B cell (primary cell): ENCODE measurements around the gene BMP2K. TPM values are rescaled to one million over a fixed set of nuclear protein-coding genes. Genes with fewer than 3 reads are reported as not detected.

Experiments
- ATAC-seq: fragments of 200-7000 bp; cut with Tn5 transposase; one replicate; pipeline ENCODE4 v1.10.0; 2021; ENCODE audit warnings: low read depth, mild to moderate bottlenecking, moderate number of reproducible peaks, moderate library complexity
- CTCF ChIA-PET: fragments of 350-600 bp; sonication (Branson Sonifier 250); formaldehyde crosslinking; loops from one replicate; lab custom pipeline; 2021; ENCODE audit warnings: antibody characterized with exemption, inconsistent platforms; lab: Charles Lee
- POLR2A ChIA-PET: fragments of 350-600 bp; sonication (Branson Sonifier 250); formaldehyde crosslinking; loops from one replicate; lab custom pipeline; 2021; ENCODE audit warnings: antibody characterized with exemption; lab: Charles Lee
- DNase-seq: peaks from one replicate; pipeline ENCODE4 v3.0.0; 2013
- H2AFZ ChIP-seq: 2 replicates; pipeline ENCODE4 v1.6.1; 2012; ENCODE audit warnings: mild to moderate bottlenecking, low read depth, low read length; ENCODE audit not compliant: insufficient read depth, poor library complexity, severe bottlenecking
- H3K27ac ChIP-seq, 2 donors: 1 replicate in 1 of 2; 2 replicates in 1 of 2; pipeline ENCODE4 v1.5.1; 2012 to 2013; ENCODE audit warnings: low read length in 2 of 2, mild to moderate bottlenecking in 2 of 2, moderate library complexity in 1 of 2
- H3K27me3 ChIP-seq, 4 experiments: fragments of 200-600 bp in 1 of 4; sonication (generic) in 1 of 4; replicated peaks in 1 of 4; 1 replicate in 2 of 4; 2 replicates in 2 of 4; pipeline versions ENCODE4 v1.6.1 to v1.7.0; 2013 to 2016; ENCODE audit warnings: low read length in 3 of 4, mild to moderate bottlenecking in 2 of 4, mixed read lengths in 1 of 4, moderate library complexity in 1 of 4; ENCODE audit not compliant: insufficient read depth in 4 of 4, control insufficient read depth in 3 of 4; ENCODE audit errors: control extremely low read depth in 1 of 4
- H3K36me3 ChIP-seq, 2 experiments: replicated peaks in 1 of 2; 1 replicate in 1 of 2; 2 replicates in 1 of 2; pipeline versions ENCODE4 v1.6.1 to v1.7.1; 2013; ENCODE audit warnings: low read length in 1 of 2; ENCODE audit not compliant: insufficient read depth in 2 of 2, control insufficient read depth in 1 of 2; ENCODE audit errors: control extremely low read depth in 1 of 2, extremely low read depth in 1 of 2
- H3K4me1 ChIP-seq, 2 donors: fragments of 200-600 bp in 1 of 2; sonication (generic) in 1 of 2; 1 replicate in 1 of 2; 2 replicates in 1 of 2; pipeline versions ENCODE4 v1.5.1 to v1.6.1; 2013 to 2017; ENCODE audit warnings: low read length in 2 of 2; ENCODE audit not compliant: control insufficient read depth in 2 of 2, insufficient read depth in 2 of 2
- H3K4me2 ChIP-seq: replicated peaks from 2 replicates; pipeline ENCODE3; 2012; ENCODE audit warnings: mild to moderate bottlenecking, low read depth, low read length; ENCODE audit not compliant: poor library complexity, severe bottlenecking
- H3K4me3 ChIP-seq, 5 experiments: fragments of 200-600 bp in 1 of 5; sonication (generic) in 1 of 5; 1 replicate in 3 of 5; 2 replicates in 2 of 5; pipeline versions ENCODE4 v1.5.1 to v1.7.0; 2011 to 2016; ENCODE audit warnings: low read length in 4 of 5, mild to moderate bottlenecking in 4 of 5, low read depth in 2 of 5, control low read depth in 1 of 5, moderate library complexity in 1 of 5; ENCODE audit not compliant: insufficient read depth in 1 of 5; ENCODE audit errors: control extremely low read depth in 1 of 5, extremely low read depth in 1 of 5
- H3K79me2 ChIP-seq: fragments of 200-600 bp; sonication (generic); one replicate; pipeline ENCODE4 v1.6.0; 2016; ENCODE audit warnings: low read length; ENCODE audit not compliant: control insufficient read depth, insufficient read depth
- H3K9ac ChIP-seq: fragments of 200-600 bp; sonication (generic); 2 replicates; pipeline ENCODE4 v1.6.1; 2017; ENCODE audit warnings: mild to moderate bottlenecking, low read length, moderate library complexity
- H3K9me3 ChIP-seq, 3 donors: one replicate each; pipeline versions ENCODE4 v1.6.1 to v1.7.1; 2013; ENCODE audit warnings: low read length in 2 of 3; ENCODE audit not compliant: control insufficient read depth in 2 of 3, insufficient read depth in 1 of 3; ENCODE audit errors: control extremely low read depth in 1 of 3
- H4K20me1 ChIP-seq: 2 replicates; pipeline ENCODE4 v1.6.0; 2012; ENCODE audit warnings: mild to moderate bottlenecking, low read length; ENCODE audit not compliant: insufficient read depth, control insufficient read depth, poor library complexity, severe bottlenecking
- H3K27ac Mint-ChIP-seq: one replicate; pipeline ENCODE4 v1.8.0; 2021; ENCODE audit warnings: mixed read lengths
- H3K27me3 Mint-ChIP-seq: one replicate; pipeline ENCODE4 v1.8.0; 2021; ENCODE audit warnings: mixed read lengths
- H3K4me1 Mint-ChIP-seq: one replicate; pipeline ENCODE4 v1.8.0; 2021; ENCODE audit warnings: mixed read lengths
- H3K4me3 Mint-ChIP-seq: one replicate; pipeline ENCODE4 v1.8.0; 2021; ENCODE audit warnings: mixed read lengths
- H3K9me3 Mint-ChIP-seq: one replicate; pipeline ENCODE4 v1.8.0; 2022; ENCODE audit warnings: mixed read lengths; ENCODE audit not compliant: insufficient read depth
- EZH2 ChIP-seq: IDR thresholded peaks from 2 replicates; pipeline ENCODE4 v1.6.1; 2012; ENCODE audit warnings: borderline replicate concordance, low read depth, mild to moderate bottlenecking, moderate library complexity, low read length; ENCODE audit not compliant: insufficient read depth, poor library complexity, severe bottlenecking
- WGBS: methylation state at CpG from one replicate; pipeline ENCODE4 v1.1.5; 2013; ENCODE audit warnings: missing lambda C conversion rate; ENCODE audit not compliant: insufficient coverage; 5-methylcytosine and 5-hydroxymethylcytosine counted together
- intact Hi-C: fragments of 100-400 bp; cut with micrococcal nuclease; formaldehyde crosslinking; loops from one replicate; pipeline ENCODE4 v1.10.0; 2022
- polyA plus RNA-seq: library from polyadenylated mRNA; depleted of rRNA; stranded (reverse); fragments of >200 nt; gene quantifications from 2 replicates; pipeline ENCODE4 v1.2.3, GENCODE V29; 2012
- total RNA-seq, 2 donors: library from RNA; stranded (reverse); fragments of 120-200 nt in 1 of 2; gene quantifications; 1 replicate in 1 of 2; 2 replicates in 1 of 2; pipeline versions ENCODE4 v1.2.3 to v1.2.4, GENCODE V29; 2013 to 2022
- TF ChIP-seq, protein P1 (sequence below): fragments of 200-600 bp; IDR thresholded peaks from one replicate; pipeline ENCODE4 v1.8.0; 2022; ENCODE audit warnings: antibody characterized with exemption, mild to moderate bottlenecking

The BMP2K gene
- total and polyA plus RNA-seq, 2 donors (not counting 1 experiment from before 2014, with no cell fraction given) = 59.1 to 117 TPM

DNA sequence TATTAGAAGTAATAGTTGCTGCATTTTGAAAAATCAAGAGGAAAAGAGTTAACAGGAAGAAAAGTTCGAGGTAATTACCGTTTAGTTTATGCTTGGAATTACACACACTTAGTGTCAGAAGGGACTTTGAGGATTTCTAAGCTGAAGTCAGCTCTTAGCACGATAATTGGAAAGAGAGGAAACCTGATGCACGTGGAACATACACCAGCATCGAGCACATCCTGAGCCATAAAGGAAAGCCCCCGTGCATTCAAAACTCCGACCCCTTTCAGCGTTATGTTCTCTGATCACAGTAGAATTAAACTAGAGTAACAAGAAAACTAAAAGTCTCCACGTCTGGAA, 163.5 kb downstream of the BMP2K start:
- Histone ChIP-seq H3K4me1 (peaks cover 12 to 20% of the 10 kb centered on the region in 2 donors), H3K79me2 (peaks cover 5% of the 10 kb centered on the region), H3K4me3 (peak overlapping the region; percentile 43 to 88 (median 85)), H2AFZ (peak overlapping the region; percentile 92), H4K20me1 (no peaks in the 10 kb centered on the region), H3K4me2 (peak overlapping the region; percentile 80), H3K9ac (peak overlapping the region; percentile 91), H3K27me3 (no peaks in the 10 kb centered on the region), H3K9me3 (no peaks in the 10 kb centered on the region), H3K36me3 (no peaks in the 10 kb centered on the region), H3K27ac (peak overlapping the region in 1 of 2 donors; percentile 14)
- peak overlapping the region; percentile 87 for H3K4me3 Mint-ChIP-seq
- peaks cover 3% of the 10 kb centered on the region for H3K27me3 Mint-ChIP-seq
- TF ChIP-seq, protein P1, sequence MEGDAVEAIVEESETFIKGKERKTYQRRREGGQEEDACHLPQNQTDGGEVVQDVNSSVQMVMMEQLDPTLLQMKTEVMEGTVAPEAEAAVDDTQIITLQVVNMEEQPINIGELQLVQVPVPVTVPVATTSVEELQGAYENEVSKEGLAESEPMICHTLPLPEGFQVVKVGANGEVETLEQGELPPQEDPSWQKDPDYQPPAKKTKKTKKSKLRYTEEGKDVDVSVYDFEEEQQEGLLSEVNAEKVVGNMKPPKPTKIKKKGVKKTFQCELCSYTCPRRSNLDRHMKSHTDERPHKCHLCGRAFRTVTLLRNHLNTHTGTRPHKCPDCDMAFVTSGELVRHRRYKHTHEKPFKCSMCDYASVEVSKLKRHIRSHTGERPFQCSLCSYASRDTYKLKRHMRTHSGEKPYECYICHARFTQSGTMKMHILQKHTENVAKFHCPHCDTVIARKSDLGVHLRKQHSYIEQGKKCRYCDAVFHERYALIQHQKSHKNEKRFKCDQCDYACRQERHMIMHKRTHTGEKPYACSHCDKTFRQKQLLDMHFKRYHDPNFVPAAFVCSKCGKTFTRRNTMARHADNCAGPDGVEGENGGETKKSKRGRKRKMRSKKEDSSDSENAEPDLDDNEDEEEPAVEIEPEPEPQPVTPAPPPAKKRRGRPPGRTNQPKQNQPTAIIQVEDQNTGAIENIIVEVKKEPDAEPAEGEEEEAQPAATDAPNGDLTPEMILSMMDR = no peak
- TF ChIP-seq EZH2 = no peak
- peak overlapping the region; percentile 64 for H3K27ac Mint-ChIP-seq
- WGBS = 0% methylated on average over 5 of the region's 9 CpGs
- ChIA-PET CTCF (interaction anchor here (1.4 to 4.0 kb wide), 3 partner anchors 13 to 1263 kb away, joined by 3 to 32 read pairs (median 5); no protein-coding TSS in a partner anchor), POLR2A (interaction anchor here (1.2 kb wide), 1 partner anchor 1078 kb away, joined by 3 read pairs; the partner anchor contains the start of gene MRPL1)
- intact Hi-C loops = loop anchor here (1.0 to 5.0 kb wide), 6 partner anchors 162 to 1782 kb away; partner anchors contain the start of genes ANTXR2, BMP2K, CCNG2 and MRPL1
- H3K4me1 Mint-ChIP-seq = peaks cover 26% of the 10 kb centered on the region
- no peak for ATAC-seq
- no peaks in the 10 kb centered on the region for H3K9me3 Mint-ChIP-seq
- DNase-seq = no peak

DNA sequence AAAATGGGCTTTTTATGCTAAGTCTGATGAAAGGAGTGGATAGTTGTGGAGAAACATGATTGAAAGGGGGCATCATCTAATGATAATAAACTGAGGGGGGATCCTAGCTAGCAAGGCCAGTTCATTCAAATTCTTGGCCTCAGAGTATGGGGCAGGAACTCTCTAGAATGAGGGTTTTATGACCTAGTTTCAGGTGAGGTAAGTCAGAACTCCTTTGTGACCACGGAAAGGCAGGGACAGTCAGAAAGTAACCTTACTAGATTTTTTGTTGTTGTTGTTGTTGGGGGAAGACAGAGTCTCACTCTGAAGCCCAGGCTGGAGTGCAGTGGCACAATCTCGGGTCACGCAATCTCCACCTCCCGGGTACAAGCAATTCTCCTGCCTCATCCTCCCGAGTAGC, 164.6 kb downstream of the BMP2K start:
- Mint-ChIP-seq H3K9me3 (no peaks in the 10 kb centered on the region), H3K27ac (no peak overlapping the region), H3K27me3 (peaks cover 6% of the 10 kb centered on the region), H3K4me1 (peaks cover 26% of the 10 kb centered on the region), H3K4me3 (no peak overlapping the region)
- 89% methylated on average over 5 of the region's 5 CpGs for WGBS
- TF ChIP-seq EZH2 = no peak
- TF ChIP-seq, protein P1 = no peak
- no peaks in the 10 kb centered on the region for H4K20me1 ChIP-seq
- no peak overlapping the region for H3K9ac ChIP-seq
- ChIA-PET CTCF (interaction anchor here (4.0 kb wide), 1 partner anchor 12 kb away, joined by 32 read pairs; no protein-coding TSS in a partner anchor), POLR2A (no interaction called here)
- no peak overlapping the region for H3K27ac ChIP-seq
- H3K4me1 ChIP-seq = peaks cover 12 to 20% of the 10 kb centered on the region in 2 donors
- H3K4me2 ChIP-seq = no peak overlapping the region
- H3K4me3 ChIP-seq = no peak overlapping the region
- intact Hi-C loops = loop anchor here (5.0 kb wide), 1 partner anchor 1132 kb away; the partner anchor contains the start of gene ANTXR2
- H3K27me3 ChIP-seq = peaks cover 0 to 2% (median 0%) of the 10 kb centered on the region in 4 experiments
- no peak for DNase-seq
- no peak overlapping the region for H2AFZ ChIP-seq
- H3K9me3 ChIP-seq = no peaks in the 10 kb centered on the region
- H3K79me2 ChIP-seq = peaks cover 5% of the 10 kb centered on the region
- no peaks in the 10 kb centered on the region for H3K36me3 ChIP-seq
- ATAC-seq = no peak
